Endothelial cell of umbilical vein (primary cell): ENCODE measurements around the gene HAUS3. TPM values are rescaled to one million over a fixed set of nuclear protein-coding genes. Genes with fewer than 3 reads are reported as not detected.

Experiments
- Bru-seq: library from RNA; stranded (reverse); fragments of 400-500 nt; gene quantifications from one replicate; lab custom pipeline; 2021; lab: Mats Ljungman, UMichigan
- BruChase-seq, 2 experiments: library from RNA; stranded (reverse); fragments of 400-500 nt; gene quantifications; one replicate each; lab custom pipeline; 2021; lab: Mats Ljungman, UMichigan
- BruUV-seq: library from RNA; stranded (reverse); fragments of 400-500 nt; replicated peaks from 2 replicates; lab custom pipeline; 2021; lab: Mats Ljungman, UMichigan
- CTCF ChIA-PET: fragments of 300-600, 350-600 bp; sonication (Branson Sonifier 250); formaldehyde crosslinking; loops from one replicate; lab custom pipeline; 2021; ENCODE audit warnings: antibody characterized with exemption, inconsistent platforms; lab: Charles Lee
- POLR2A ChIA-PET: fragments of 300-600, 350-600 bp; sonication (Branson Sonifier 250); formaldehyde crosslinking; loops from one replicate; lab custom pipeline; 2021; ENCODE audit warnings: antibody characterized with exemption, inconsistent platforms; lab: Charles Lee
- DNase-seq: peaks from one replicate; pipeline ENCODE4 v3.0.0-alpha.2; 2011; ENCODE audit warnings: low read depth, low spot score
- FAIRE-seq: peaks from 2 replicates; lab custom pipeline; 2011; peaks lifted over from hg19 to GRCh38; lab: Jason Lieb, UNC
- H2AFZ ChIP-seq: 2 replicates; pipeline ENCODE4 v1.6.0; 2012; ENCODE audit warnings: low read depth, low read length, control low read depth, inconsistent platforms
- H3K27ac ChIP-seq: 2 replicates; pipeline ENCODE4 v1.5.1; 2011; ENCODE audit warnings: low read depth, mild to moderate bottlenecking, control low read depth, low read length, moderate library complexity; ENCODE audit not compliant: insufficient read depth
- H3K27me3 ChIP-seq, 2 experiments: 2 replicates each; pipeline versions ENCODE4 v1.6.0 to v1.6.1; 2011; ENCODE audit warnings: low read length in 2 of 2, mixed read lengths in 1 of 2; ENCODE audit not compliant: control insufficient read depth in 2 of 2, insufficient read depth in 2 of 2
- H3K36me3 ChIP-seq, 2 experiments: 2 replicates in 1 of 2; 3 replicates in 1 of 2; pipeline ENCODE4 v1.5.1; 2011; ENCODE audit warnings: low read length in 2 of 2, mild to moderate bottlenecking in 1 of 2, moderate library complexity in 1 of 2; ENCODE audit not compliant: control insufficient read depth in 2 of 2, insufficient read depth in 2 of 2; ENCODE audit errors: extremely low read depth in 1 of 2
- H3K4me1 ChIP-seq: 3 replicates; pipeline ENCODE4 v1.5.1; 2011; ENCODE audit warnings: mild to moderate bottlenecking, low read length; ENCODE audit not compliant: control insufficient read depth, insufficient read depth; ENCODE audit errors: extremely low read depth
- H3K4me2 ChIP-seq: 2 replicates; pipeline ENCODE4 v1.6.1; 2011; ENCODE audit warnings: low read length, control low read depth, mixed read lengths; ENCODE audit not compliant: insufficient read depth
- H3K4me3 ChIP-seq, 3 experiments: fragments of 200-600 bp in 1 of 3; sonication (generic), shearing (Covaris generic) in 1 of 3; replicated peaks in 1 of 3; 2 replicates each; pipeline ENCODE4 v1.5.1; 2011 to 2016; ENCODE audit warnings: control low read depth in 3 of 3, low read length in 3 of 3, mild to moderate bottlenecking in 2 of 3, inconsistent platforms in 1 of 3, low read depth in 1 of 3, moderate library complexity in 1 of 3; ENCODE audit not compliant: insufficient read depth in 1 of 3
- H3K79me2 ChIP-seq: 2 replicates; pipeline ENCODE4 v1.6.0; 2012; ENCODE audit warnings: low read length, inconsistent platforms; ENCODE audit not compliant: control insufficient read depth, insufficient read depth
- H3K9ac ChIP-seq: replicated peaks from 2 replicates; pipeline ENCODE3; 2011; ENCODE audit warnings: low read length, control low read depth; ENCODE audit not compliant: insufficient read depth; ENCODE audit errors: extremely low read depth
- H3K9me1 ChIP-seq: replicated peaks from 3 replicates; pipeline ENCODE4 v1.6.0; 2011; ENCODE audit warnings: mild to moderate bottlenecking, low read length; ENCODE audit not compliant: control insufficient read depth, insufficient read depth; ENCODE audit errors: extremely low read depth
- H3K9me3 ChIP-seq: replicated peaks from 2 replicates; pipeline ENCODE4 v1.5.1; 2012; ENCODE audit warnings: low read length, inconsistent platforms; ENCODE audit not compliant: control insufficient read depth, insufficient read depth
- H4K20me1 ChIP-seq: replicated peaks from 2 replicates; pipeline ENCODE3; 2011; ENCODE audit warnings: mild to moderate bottlenecking, low read length; ENCODE audit not compliant: control insufficient read depth, insufficient read depth; ENCODE audit errors: extremely low read depth
- CTCF ChIP-seq, 2 donors: IDR thresholded peaks; 1 replicate in 1 of 2; 2 replicates in 1 of 2; pipeline ENCODE4 v1.5.1; 2011; ENCODE audit warnings: low read length in 2 of 2, mild to moderate bottlenecking in 2 of 2, moderate library complexity in 2 of 2, control low read depth in 1 of 2, inconsistent platforms in 1 of 2, low read depth in 1 of 2; ENCODE audit not compliant: insufficient read depth in 1 of 2; ENCODE audit errors: extremely low read depth in 1 of 2
- POLR2A ChIP-seq: IDR thresholded peaks from 2 replicates; pipeline ENCODE4 v1.6.1; 2012; ENCODE audit warnings: low read depth, mild to moderate bottlenecking, control low read depth, low read length
- POLR2AphosphoS5 ChIP-seq: IDR thresholded peaks from 2 replicates; pipeline ENCODE4 v1.6.1; 2012; ENCODE audit warnings: low read depth, mild to moderate bottlenecking, control low read depth, low read length, moderate library complexity; ENCODE audit not compliant: insufficient read depth
- dilution Hi-C: fragments of 300-500 bp; cut with MboI; formaldehyde crosslinking; loops from one replicate; pipeline ENCODE4 v1.15.0; 2019; ENCODE audit warnings: low sequenced_read_pairs; ENCODE audit not compliant: extremely low pct_ligation_motif_present
- intact Hi-C: fragments of 100-400 bp; cut with micrococcal nuclease; formaldehyde crosslinking; loops from one replicate; pipeline ENCODE4 v1.10.0; 2022
- long read RNA-seq: library from polyadenylated mRNA; stranded (forward); transcript quantifications from one replicate; pipeline ENCODE4 v2.0.0, GENCODE V29; 2021
- polyA minus RNA-seq, 3 experiments: library from RNA; depleted of rRNA, polyadenylated mRNA; stranded (reverse); fragments of >200 nt; gene quantifications; 1 replicate in 1 of 3; 2 replicates in 2 of 3; pipeline ENCODE4 v1.2.3, GENCODE V29; 2011
- polyA plus RNA-seq, 4 experiments: library from polyadenylated mRNA; depleted of rRNA in 3 of 4; stranded (reverse) in 3 of 4; unstranded in 1 of 4; fragments of >200 nt; gene quantifications; 2 replicates each; pipeline versions ENCODE4 v1.2.1 to v1.2.3, GENCODE V29; 2011 to 2012; ENCODE audit warnings: missing spikeins in 1 of 4
- total RNA-seq: library from RNA; stranded (reverse); gene quantifications from 2 replicates; pipeline ENCODE4 v1.2.3, GENCODE V29; 2021

Gene HAUS3
- total RNA-seq (15.9 and 16.0 TPM in 2 replicates), polyA plus RNA-seq (4.4 and 4.6 TPM in 2 replicates), polyA minus RNA-seq (3.3 and 3.9 TPM in 2 replicates), Bru-seq, nascent RNA (percentile 86 among the genes with signal in this experiment), BruChase-seq, experiment 1, labeled RNA remaining after a 6-hour chase (percentile 84 among the genes with signal in this experiment), BruChase-seq, experiment 2, labeled RNA remaining after a 2-hour chase (percentile 96 among the genes with signal in this experiment)
- 3.8 TPM in 2 replicates for polyA plus RNA-seq (2011; cell fraction: cytosol; rRNA removed)
- polyA plus RNA-seq (2011; cell fraction: nucleus; rRNA removed) = 7.2 and 12.7 TPM in 2 replicates
- polyA plus RNA-seq (2012) = 7.3 and 11.5 TPM in 2 replicates
- 4.2 TPM for polyA minus RNA-seq (2011; cell fraction: cytosol; rRNA and poly(A)+ RNA removed)
- polyA minus RNA-seq (2011; cell fraction: nucleus; rRNA and poly(A)+ RNA removed) = 4.9 and 6.0 TPM in 2 replicates
- long read RNA-seq, full-length matches to known transcripts = 25 of 87 reads
- long read RNA-seq, partial matches to known transcripts = 52 of 87 reads
- long read RNA-seq, other reads (novel, unspliced or antisense) = 10 of 87 reads

- H3K27ac ChIP-seq = peak within 1 kb of the TSS; percentile 30
Observed at GRCh38 chr4:2241410-2242353, at the start of gene HAUS3, which contains the start of gene POLN. Gene HAUS3 (minus strand): TSS chr4:2242121. CDS start chr4:2240946, 1,175 bp downstream. Gene POLN (minus strand): TSS chr4:2242121. CDS start chr4:2229231, 12,890 bp downstream.

More at GRCh38 chr4:2241410-2242353, at the start of gene HAUS3, which contains the start of gene POLN:
- Histone ChIP-seq H3K36me3 (peaks cover 0 to 5% of the 10 kb centered on the region in 2 experiments), H3K79me2 (peaks cover 47% of the 10 kb centered on the region), H3K4me2 (peak within 1 kb of the TSS; percentile 97), H4K20me1 (peaks cover 5% of the 10 kb centered on the region), H3K4me3 (peak within 1 kb of the TSS; percentile 63 to 97 (median 97)), H3K9ac (peak within 1 kb of the TSS; percentile 70), H2AFZ (peak within 1 kb of the TSS; percentile 88), H3K4me1 (peaks cover 33% of the 10 kb centered on the region), H3K9me1 (no peaks in the 10 kb centered on the region), H3K9me3 (no peaks in the 10 kb centered on the region), H3K27me3 (no peaks in the 10 kb centered on the region)
- POLR2A ChIA-PET = interaction anchor here (1.0 kb wide), 1 partner anchor 16 kb away, joined by 3 read pairs; no protein-coding TSS in a partner anchor
- DNase-seq (peak; percentile 98), FAIRE-seq (peak; percentile 89)
- CTCF ChIA-PET = interaction anchor here (1.0 to 5.9 kb wide), 7 partner anchors 9 to 203 kb away, joined by 3 to 49 read pairs (median 3); no protein-coding TSS in a partner anchor
- TF ChIP-seq CTCF (IDR thresholded peaks at IDR 0.05; ENCODE audit: extremely low read depth in 1 of 2, insufficient read depth in 1 of 2, low read depth in 1 of 2, low read length in 2 of 2) = no peak
- TF ChIP-seq POLR2AphosphoS5 = peak; percentile 81
- peak; percentile 72 for TF ChIP-seq POLR2A
- intact Hi-C loops (loop anchor here (1.0 to 5.0 kb wide), 4 partner anchors 16 to 226 kb away; partner anchors contain the start of genes MXD4 and RNF4), dilution Hi-C loops (no loop called here)
- no TSS peak for BruUV-seq
